ENCODE data around the gene IRF9.

IRF9 gene

DNA sequence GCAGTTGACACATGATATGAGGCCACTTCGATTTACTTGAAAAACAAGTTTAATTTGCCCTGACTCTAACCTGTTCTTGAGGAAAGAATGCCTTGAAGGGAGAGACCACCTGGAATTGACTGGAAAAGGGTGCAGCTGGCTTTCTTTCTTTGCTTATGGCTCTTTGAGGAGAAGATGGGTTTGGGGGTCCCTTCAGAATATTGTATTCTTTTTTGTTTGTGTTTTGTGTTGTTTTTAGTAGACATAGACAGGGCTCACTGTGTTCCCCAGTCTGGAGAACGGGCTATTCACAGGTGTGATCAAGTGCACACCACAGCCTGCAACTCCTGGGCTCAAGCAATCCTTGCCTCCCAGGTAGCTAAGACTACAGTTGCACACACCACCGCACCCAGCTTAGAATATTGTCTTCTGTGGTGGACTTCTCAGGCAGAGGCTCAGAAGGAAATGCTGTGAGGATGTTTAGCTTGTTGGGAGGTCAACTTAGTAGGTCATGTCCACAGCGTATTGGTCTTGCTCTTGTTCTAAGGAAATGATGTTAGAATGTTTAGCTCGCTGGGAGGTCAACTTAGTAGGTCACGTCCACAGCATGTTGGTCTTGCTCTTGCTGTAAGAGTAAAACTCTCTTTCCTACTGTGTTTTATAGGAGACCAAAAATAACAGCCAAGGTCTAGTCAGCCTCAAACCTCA is 44.8 kb upstream of the IRF9 start:
- Histone ChIP-seq H3K27me3 (ENCODE audit: insufficient read depth, insufficient read length) (no peaks in the 10 kb centered on the region), H3K4me1 (ENCODE audit: insufficient read depth, insufficient read length) (peaks cover 3% of the 10 kb centered on the region), H3K36me3 (ENCODE audit: insufficient read depth, insufficient read length, low read length) (peaks cover 42% of the 10 kb centered on the region), H3K9ac (ENCODE audit: insufficient read length, low read depth) (no peak overlapping the region), H3K9me3 (ENCODE audit: insufficient read depth, low read length) (no peaks in the 10 kb centered on the region), H3K4me3 (ENCODE audit: insufficient read length, low read depth) (peak overlapping the region; percentile 55)
- DNase-seq (ENCODE audit: low read depth, low spot score) = no peak
- TF ChIP-seq ZNF274 (IDR thresholded peaks at IDR 0.05; ENCODE audit: low read depth, low read length) = no peak
- no peak for TF ChIP-seq YY1 (IDR thresholded peaks at IDR 0.05; ENCODE audit: insufficient read depth, insufficient read length)
- no peak for TF ChIP-seq SUZ12 (IDR thresholded peaks at IDR 0.05; ENCODE audit: extremely low read depth, insufficient read depth, insufficient read length)

DNA sequence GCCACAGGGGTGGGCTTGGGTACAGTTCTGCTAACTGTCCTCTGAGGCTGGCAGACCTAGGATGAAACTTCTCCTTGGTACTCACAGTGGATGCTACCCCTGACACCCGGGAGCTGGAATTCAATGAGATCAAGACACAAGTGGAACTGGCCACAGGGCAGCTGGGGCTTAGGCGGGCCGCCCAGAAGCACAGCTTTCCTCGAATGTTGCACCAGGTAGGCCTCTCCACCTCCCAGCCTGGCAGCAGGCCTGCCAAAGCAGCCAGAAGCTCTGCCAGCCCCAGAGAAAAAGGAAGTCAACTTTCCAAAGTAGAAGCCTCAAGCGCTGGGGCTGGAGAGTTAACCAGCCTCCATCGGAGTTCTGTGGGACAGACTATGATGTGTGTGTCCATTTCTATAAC is 43.9 kb upstream of the IRF9 start:
- Histone ChIP-seq H3K36me3 (ENCODE audit: insufficient read depth, insufficient read length, low read length) (peaks cover 44% of the 10 kb centered on the region), H3K4me3 (ENCODE audit: insufficient read length, low read depth) (no peak overlapping the region), H3K9ac (ENCODE audit: insufficient read length, low read depth) (no peak overlapping the region), H3K27me3 (ENCODE audit: insufficient read depth, insufficient read length) (no peaks in the 10 kb centered on the region), H3K4me1 (ENCODE audit: insufficient read depth, insufficient read length) (peaks cover 3% of the 10 kb centered on the region), H3K9me3 (ENCODE audit: insufficient read depth, low read length) (no peaks in the 10 kb centered on the region)
- no peak for DNase-seq (ENCODE audit: low read depth, low spot score)
- TF ChIP-seq ZNF274 (IDR thresholded peaks at IDR 0.05; ENCODE audit: low read depth, low read length) (no peak), YY1 (IDR thresholded peaks at IDR 0.05; ENCODE audit: insufficient read depth, insufficient read length) (no peak), SUZ12 (IDR thresholded peaks at IDR 0.05; ENCODE audit: extremely low read depth, insufficient read depth, insufficient read length) (no peak)

DNA sequence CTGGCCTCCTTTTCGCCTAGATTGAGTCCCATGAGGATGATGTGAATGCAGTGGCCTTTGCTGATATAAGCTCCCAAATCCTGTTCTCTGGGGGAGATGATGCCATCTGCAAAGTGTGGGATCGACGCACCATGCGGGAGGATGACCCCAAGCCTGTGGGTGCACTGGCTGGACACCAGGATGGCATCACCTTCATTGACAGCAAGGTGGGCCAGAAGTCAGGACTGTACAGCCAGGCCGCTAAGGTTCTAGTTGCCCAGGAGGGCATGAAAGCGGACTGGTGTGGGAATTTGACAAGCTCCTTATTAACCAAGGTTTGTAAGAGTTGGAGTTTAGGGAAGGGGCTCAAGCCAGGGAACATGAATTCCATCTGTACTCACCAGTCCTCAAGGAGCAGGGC is 41.4 kb upstream of the IRF9 start:
- Histone ChIP-seq H3K9ac (ENCODE audit: insufficient read length, low read depth) (no peak overlapping the region), H3K9me3 (ENCODE audit: insufficient read depth, low read length) (no peaks in the 10 kb centered on the region), H3K4me1 (ENCODE audit: insufficient read depth, insufficient read length) (peaks cover 3% of the 10 kb centered on the region), H3K4me3 (ENCODE audit: insufficient read length, low read depth) (no peak overlapping the region), H3K36me3 (ENCODE audit: insufficient read depth, insufficient read length, low read length) (peaks cover 50% of the 10 kb centered on the region), H3K27me3 (ENCODE audit: insufficient read depth, insufficient read length) (no peaks in the 10 kb centered on the region)
- no peak for TF ChIP-seq ZNF274 (IDR thresholded peaks at IDR 0.05; ENCODE audit: low read depth, low read length)
- no peak for TF ChIP-seq SUZ12 (IDR thresholded peaks at IDR 0.05; ENCODE audit: extremely low read depth, insufficient read depth, insufficient read length)
- no peak for TF ChIP-seq YY1 (IDR thresholded peaks at IDR 0.05; ENCODE audit: insufficient read depth, insufficient read length)
- no peak for DNase-seq (ENCODE audit: low read depth, low spot score)

DNA sequence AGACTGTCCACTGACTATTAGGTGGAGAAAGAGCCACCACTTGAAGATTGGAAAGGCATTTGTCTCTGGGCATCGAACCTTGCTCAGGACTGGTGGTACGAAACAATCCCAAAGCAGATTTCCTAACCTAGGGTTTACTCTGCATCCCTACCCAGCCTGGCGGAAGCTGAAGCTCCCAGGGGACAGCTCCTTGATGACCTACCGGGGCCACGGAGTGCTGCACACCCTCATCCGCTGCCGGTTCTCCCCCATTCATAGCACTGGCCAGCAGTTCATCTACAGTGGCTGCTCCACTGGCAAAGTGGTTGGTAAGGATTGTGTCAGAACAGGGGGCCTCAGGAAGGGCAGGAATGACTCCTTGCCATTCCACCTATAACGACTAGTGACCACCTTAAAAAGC is 39.9 kb upstream of the IRF9 start:
- no peak for DNase-seq (ENCODE audit: low read depth, low spot score)
- no peak overlapping the region for H3K9ac ChIP-seq (ENCODE audit: insufficient read length, low read depth)
- H3K9me3 ChIP-seq (ENCODE audit: insufficient read depth, low read length) = no peaks in the 10 kb centered on the region
- peaks cover 3% of the 10 kb centered on the region for H3K4me1 ChIP-seq (ENCODE audit: insufficient read depth, insufficient read length)
- H3K36me3 ChIP-seq (ENCODE audit: insufficient read depth, insufficient read length, low read length) = peaks cover 50% of the 10 kb centered on the region
- no peak overlapping the region for H3K4me3 ChIP-seq (ENCODE audit: insufficient read length, low read depth)
- no peaks in the 10 kb centered on the region for H3K27me3 ChIP-seq (ENCODE audit: insufficient read depth, insufficient read length)
- TF ChIP-seq SUZ12 (IDR thresholded peaks at IDR 0.05; ENCODE audit: extremely low read depth, insufficient read depth, insufficient read length) (no peak), ZNF274 (IDR thresholded peaks at IDR 0.05; ENCODE audit: low read depth, low read length) (no peak), YY1 (IDR thresholded peaks at IDR 0.05; ENCODE audit: insufficient read depth, insufficient read length) (no peak)

DNA sequence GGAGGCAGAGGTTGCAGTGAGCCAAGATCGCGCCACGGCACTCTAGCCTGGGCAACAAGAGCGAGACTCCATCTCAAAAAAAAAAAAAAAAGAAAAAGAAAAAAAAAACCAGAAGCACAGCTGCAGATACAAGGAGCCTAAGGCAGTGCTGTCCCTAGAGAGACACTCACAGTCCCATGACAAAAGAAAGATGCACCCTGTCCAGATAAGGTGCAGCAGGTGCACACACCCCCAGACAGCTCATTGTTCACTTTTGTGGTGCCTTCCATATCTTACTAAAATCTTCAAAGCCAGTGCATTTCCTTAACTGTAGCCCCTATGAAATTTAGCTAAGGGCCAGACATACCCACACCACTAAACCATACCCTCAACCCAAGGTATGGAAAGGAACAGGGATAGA is 38.6 kb upstream of the IRF9 start:
- Histone ChIP-seq H3K9me3 (ENCODE audit: insufficient read depth, low read length) (no peaks in the 10 kb centered on the region), H3K4me1 (ENCODE audit: insufficient read depth, insufficient read length) (no peaks in the 10 kb centered on the region), H3K27me3 (ENCODE audit: insufficient read depth, insufficient read length) (no peaks in the 10 kb centered on the region), H3K9ac (ENCODE audit: insufficient read length, low read depth) (no peak overlapping the region), H3K4me3 (ENCODE audit: insufficient read length, low read depth) (no peak overlapping the region), H3K36me3 (ENCODE audit: insufficient read depth, insufficient read length, low read length) (peaks cover 42% of the 10 kb centered on the region)
- TF ChIP-seq YY1 (IDR thresholded peaks at IDR 0.05; ENCODE audit: insufficient read depth, insufficient read length) (no peak), SUZ12 (IDR thresholded peaks at IDR 0.05; ENCODE audit: extremely low read depth, insufficient read depth, insufficient read length) (no peak), ZNF274 (IDR thresholded peaks at IDR 0.05; ENCODE audit: low read depth, low read length) (no peak)
- DNase-seq (ENCODE audit: low read depth, low spot score) = no peak

DNA sequence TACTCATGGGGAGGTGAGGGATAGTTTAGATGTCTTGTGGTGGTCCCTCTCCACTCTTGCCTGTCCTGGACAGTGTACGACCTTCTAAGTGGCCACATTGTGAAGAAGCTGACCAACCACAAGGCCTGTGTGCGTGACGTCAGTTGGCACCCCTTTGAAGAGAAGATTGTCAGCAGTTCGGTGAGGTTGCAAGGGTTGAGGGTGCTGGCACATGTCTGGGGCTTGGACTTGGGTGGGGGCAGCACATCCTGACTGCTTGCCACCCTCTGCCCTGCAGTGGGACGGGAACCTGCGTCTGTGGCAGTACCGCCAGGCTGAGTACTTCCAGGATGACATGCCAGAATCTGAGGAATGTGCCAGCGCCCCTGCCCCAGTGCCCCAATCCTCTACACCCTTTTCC is 38.2 kb upstream of the IRF9 start:
- Histone ChIP-seq H3K9me3 (ENCODE audit: insufficient read depth, low read length) (no peaks in the 10 kb centered on the region), H3K4me3 (ENCODE audit: insufficient read length, low read depth) (no peak overlapping the region), H3K4me1 (ENCODE audit: insufficient read depth, insufficient read length) (no peaks in the 10 kb centered on the region), H3K27me3 (ENCODE audit: insufficient read depth, insufficient read length) (no peaks in the 10 kb centered on the region), H3K9ac (ENCODE audit: insufficient read length, low read depth) (no peak overlapping the region), H3K36me3 (ENCODE audit: insufficient read depth, insufficient read length, low read length) (peaks cover 37% of the 10 kb centered on the region)
- TF ChIP-seq SUZ12 (IDR thresholded peaks at IDR 0.05; ENCODE audit: extremely low read depth, insufficient read depth, insufficient read length) (no peak), ZNF274 (IDR thresholded peaks at IDR 0.05; ENCODE audit: low read depth, low read length) (no peak), YY1 (IDR thresholded peaks at IDR 0.05; ENCODE audit: insufficient read depth, insufficient read length) (no peak)
- DNase-seq (ENCODE audit: low read depth, low spot score) = no peak

DNA sequence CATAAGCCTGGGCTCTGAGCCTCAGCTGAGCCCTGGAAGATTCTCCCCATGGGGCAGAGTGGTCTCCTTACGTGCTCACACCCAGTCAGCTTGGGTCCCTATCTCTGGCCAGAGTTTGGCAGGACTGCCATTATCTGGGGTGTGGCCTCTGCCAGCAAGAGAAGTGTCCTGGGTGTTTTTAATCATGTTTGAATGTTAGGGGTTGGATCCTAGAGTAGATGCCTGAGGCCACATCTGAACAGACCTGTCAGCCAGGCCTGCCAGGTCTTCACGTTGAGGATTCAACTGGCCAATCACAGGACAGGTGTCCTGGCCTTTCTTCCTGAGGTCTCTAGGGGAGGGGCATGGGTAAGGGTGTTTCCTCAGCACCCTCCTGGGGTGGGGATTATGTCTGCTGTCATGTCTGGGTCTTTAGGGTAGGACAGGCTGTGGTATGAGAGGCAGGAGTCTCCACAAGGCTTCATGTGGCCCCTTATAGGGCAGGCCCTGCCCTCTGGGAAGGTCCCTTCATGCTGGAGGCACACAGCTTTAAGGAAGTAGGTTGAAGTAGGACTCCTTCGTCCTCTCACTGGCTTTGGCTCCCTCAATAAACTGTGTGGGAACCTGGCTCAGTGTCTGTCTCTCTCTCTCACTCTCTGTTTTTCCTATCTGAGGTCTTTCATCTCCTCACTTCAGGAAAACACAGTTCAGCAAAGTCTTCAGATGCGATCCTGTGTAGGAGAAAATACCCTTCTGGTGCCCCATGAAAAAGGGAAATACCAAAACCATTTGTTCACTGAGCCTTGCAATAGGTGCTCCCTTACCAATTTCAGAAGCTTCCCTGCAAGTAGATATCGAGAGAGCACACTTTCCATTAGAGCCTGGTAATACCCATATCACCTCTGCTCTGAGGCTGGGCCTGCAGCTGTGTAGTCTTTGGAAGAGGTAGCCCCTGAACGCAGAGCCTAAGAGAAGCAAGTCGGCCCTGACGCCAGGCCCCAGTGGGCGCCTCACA is 37.3 kb upstream of the IRF9 start:
- H3K36me3 ChIP-seq (ENCODE audit: insufficient read depth, insufficient read length, low read length) = peaks cover 29% of the 10 kb centered on the region
- no peak for DNase-seq (ENCODE audit: low read depth, low spot score)
- no peak overlapping the region for H3K9ac ChIP-seq (ENCODE audit: insufficient read length, low read depth)
- H3K9me3 ChIP-seq (ENCODE audit: insufficient read depth, low read length) = no peaks in the 10 kb centered on the region
- H3K27me3 ChIP-seq (ENCODE audit: insufficient read depth, insufficient read length) = no peaks in the 10 kb centered on the region
- H3K4me1 ChIP-seq (ENCODE audit: insufficient read depth, insufficient read length) = no peaks in the 10 kb centered on the region
- TF ChIP-seq YY1 (IDR thresholded peaks at IDR 0.05; ENCODE audit: insufficient read depth, insufficient read length) (no peak), SUZ12 (IDR thresholded peaks at IDR 0.05; ENCODE audit: extremely low read depth, insufficient read depth, insufficient read length) (no peak), ZNF274 (IDR thresholded peaks at IDR 0.05; ENCODE audit: low read depth, low read length) (no peak)
- H3K4me3 ChIP-seq (ENCODE audit: insufficient read length, low read depth) = no peak overlapping the region
